Measurements from ENCODE around the gene TIMP4.

GRCh38 chr3:12155828-12156227, 2.9 kb downstream of the TIMP4 start:
- TF ChIP-seq CTCF (conservative IDR thresholded peaks at IDR 0.05 in 1 of 2, IDR thresholded peaks at IDR 0.05 in 1 of 2; ENCODE audit: extremely low read depth in 1 of 2, insufficient read depth in 1 of 2, low read depth in 1 of 2, low read length in 2 of 2) (no peak), EZH2 (IDR thresholded peaks at IDR 0.05; ENCODE audit: borderline replicate concordance, low read length) (no peak)
